ENCODE measurements around the gene MYT1. TPM values are rescaled to one million over a fixed set of nuclear protein-coding genes. Genes with fewer than 3 reads are reported as not detected.

Gene MYT1
- total RNA-seq, 1 experiment from 2014 or later = 2.0 TPM

DNA sequence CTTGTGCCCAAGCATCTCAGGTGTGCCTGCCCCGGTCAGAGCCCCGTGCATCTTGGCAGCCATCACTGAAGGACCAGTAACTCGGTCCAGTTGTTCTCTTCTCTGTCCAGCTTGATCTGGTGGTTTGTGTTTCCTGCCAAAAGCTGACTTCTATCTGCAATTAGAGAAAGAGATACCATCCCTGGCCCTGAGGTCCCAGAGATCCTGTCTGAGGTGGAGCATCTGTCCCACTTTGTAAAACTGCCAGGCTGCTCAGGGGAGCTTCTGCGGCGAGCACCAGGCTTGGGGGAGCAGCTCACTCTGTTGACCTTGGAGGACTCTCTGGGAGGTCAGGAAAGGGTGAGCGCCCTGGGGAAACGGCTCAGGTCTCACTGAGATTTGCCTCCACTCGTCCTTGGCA is 35.1 kb downstream of the MYT1 start:
- ChIA-PET POLR2A (no interaction called here), CTCF (interaction anchor here (0.6 to 2.2 kb wide), 2 partner anchors 24 to 44 kb away, joined by 3 to 7 read pairs; no protein-coding TSS in a partner anchor)
- H3K9me3 Mint-ChIP-seq = peaks cover 8% of the 10 kb centered on the region; the same call in 1 of the 2 replicates
- ATAC-seq = no peak
- peaks cover 14% of the 10 kb centered on the region for H3K4me1 Mint-ChIP-seq
- H3K27me3 Mint-ChIP-seq (ENCODE audit: low read depth) = no peaks in the 10 kb centered on the region
- no peak for TF ChIP-seq ZNF138 (CRISPR knock-in tag; conservative IDR thresholded peaks at IDR 0.05)
- TF ChIP-seq TP53 (CRISPR knock-in tag; IDR thresholded peaks at IDR 0.05) = no peak
- TF ChIP-seq NR2C2 (CRISPR knock-in tag; IDR thresholded peaks at IDR 0.05) = no peak
- no peak for TF ChIP-seq NR3C1 (CRISPR knock-in tag; conservative IDR thresholded peaks at IDR 0.05; ENCODE audit: low read depth)
- TF ChIP-seq CBFB (CRISPR knock-in tag; IDR thresholded peaks at IDR 0.05; ENCODE audit: low read depth) = no peak
- no peak for TF ChIP-seq CREM (CRISPR knock-in tag; IDR thresholded peaks at IDR 0.05)
- TF ChIP-seq SMAD3 (CRISPR knock-in tag; IDR thresholded peaks at IDR 0.05; ENCODE audit: borderline replicate concordance) = no peak
- TF ChIP-seq OVOL2 (CRISPR knock-in tag; IDR thresholded peaks at IDR 0.05; ENCODE audit: borderline replicate concordance) = no peak
- TF ChIP-seq ZNF263 (CRISPR knock-in tag; IDR thresholded peaks at IDR 0.05; ENCODE audit: low read depth) = no peak
- TF ChIP-seq, protein P1, sequence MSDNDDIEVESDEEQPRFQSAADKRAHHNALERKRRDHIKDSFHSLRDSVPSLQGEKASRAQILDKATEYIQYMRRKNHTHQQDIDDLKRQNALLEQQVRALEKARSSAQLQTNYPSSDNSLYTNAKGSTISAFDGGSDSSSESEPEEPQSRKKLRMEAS (CRISPR knock-in tag; IDR thresholded peaks at IDR 0.05) = no peak
- no peak overlapping the region for H3K27ac Mint-ChIP-seq
- no peak overlapping the region for H3K4me3 Mint-ChIP-seq
- DNase-seq (ENCODE audit: low spot score) = no peak
- peaks cover 7% of the 10 kb centered on the region for H3K36me3 Mint-ChIP-seq

DNA sequence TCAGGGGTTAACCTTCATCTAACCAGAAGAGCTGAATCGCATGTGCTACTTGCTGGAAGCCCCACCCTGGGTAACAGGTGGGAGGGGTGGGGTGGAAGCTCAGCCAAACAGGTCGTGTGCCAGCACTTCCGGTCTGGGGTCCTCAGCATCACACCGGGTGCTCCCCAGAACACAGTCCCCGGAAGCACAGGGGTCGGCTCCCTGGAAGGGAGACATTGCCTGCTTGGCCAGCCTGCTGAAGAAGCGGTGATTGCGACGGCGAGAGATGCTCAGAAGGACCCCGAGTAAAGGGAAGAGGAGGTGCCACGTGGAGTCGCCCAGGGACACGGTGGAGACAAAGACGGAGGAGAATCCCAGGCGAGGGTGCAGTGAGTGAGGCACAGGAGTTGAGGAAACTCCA is 36.5 kb downstream of the MYT1 start:
- H3K4me1 Mint-ChIP-seq = peaks cover 13% of the 10 kb centered on the region
- H3K36me3 Mint-ChIP-seq = peaks cover 7% of the 10 kb centered on the region
- H3K9me3 Mint-ChIP-seq = peaks cover 8% of the 10 kb centered on the region; the same call in 1 of the 2 replicates
- no peak overlapping the region for H3K27ac Mint-ChIP-seq
- TF ChIP-seq, protein P2, sequence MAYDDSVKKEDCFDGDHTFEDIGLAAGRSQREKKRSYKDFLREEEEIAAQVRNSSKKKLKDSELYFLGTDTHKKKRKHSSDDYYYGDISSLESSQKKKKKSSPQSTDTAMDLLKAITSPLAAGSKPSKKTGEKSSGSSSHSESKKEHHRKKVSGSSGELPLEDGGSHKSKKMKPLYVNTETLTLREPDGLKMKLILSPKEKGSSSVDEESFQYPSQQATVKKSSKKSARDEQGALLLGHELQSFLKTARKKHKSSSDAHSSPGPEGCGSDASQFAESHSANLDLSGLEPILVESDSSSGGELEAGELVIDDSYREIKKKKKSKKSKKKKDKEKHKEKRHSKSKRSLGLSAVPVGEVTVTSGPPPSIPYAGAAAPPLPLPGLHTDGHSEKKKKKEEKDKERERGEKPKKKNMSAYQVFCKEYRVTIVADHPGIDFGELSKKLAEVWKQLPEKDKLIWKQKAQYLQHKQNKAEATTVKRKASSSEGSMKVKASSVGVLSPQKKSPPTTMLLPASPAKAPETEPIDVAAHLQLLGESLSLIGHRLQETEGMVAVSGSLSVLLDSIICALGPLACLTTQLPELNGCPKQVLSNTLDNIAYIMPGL (CRISPR knock-in tag; IDR thresholded peaks at IDR 0.05) = no peak
- TF ChIP-seq ZNF423 (CRISPR knock-in tag; IDR thresholded peaks at IDR 0.05) (no peak), SMAD4 (CRISPR knock-in tag; IDR thresholded peaks at IDR 0.05) (no peak), ZNF232 (CRISPR knock-in tag; IDR thresholded peaks at IDR 0.05) (no peak), ESRRA (CRISPR knock-in tag; IDR thresholded peaks at IDR 0.05; ENCODE audit: borderline replicate concordance) (no peak), NR1H2 (CRISPR knock-in tag; IDR thresholded peaks at IDR 0.05) (no peak), GRHL2 (CRISPR knock-in tag; IDR thresholded peaks at IDR 0.05; ENCODE audit: insufficient replicate concordance, severe bottlenecking) (no peak)
- TF ChIP-seq, protein P3, sequence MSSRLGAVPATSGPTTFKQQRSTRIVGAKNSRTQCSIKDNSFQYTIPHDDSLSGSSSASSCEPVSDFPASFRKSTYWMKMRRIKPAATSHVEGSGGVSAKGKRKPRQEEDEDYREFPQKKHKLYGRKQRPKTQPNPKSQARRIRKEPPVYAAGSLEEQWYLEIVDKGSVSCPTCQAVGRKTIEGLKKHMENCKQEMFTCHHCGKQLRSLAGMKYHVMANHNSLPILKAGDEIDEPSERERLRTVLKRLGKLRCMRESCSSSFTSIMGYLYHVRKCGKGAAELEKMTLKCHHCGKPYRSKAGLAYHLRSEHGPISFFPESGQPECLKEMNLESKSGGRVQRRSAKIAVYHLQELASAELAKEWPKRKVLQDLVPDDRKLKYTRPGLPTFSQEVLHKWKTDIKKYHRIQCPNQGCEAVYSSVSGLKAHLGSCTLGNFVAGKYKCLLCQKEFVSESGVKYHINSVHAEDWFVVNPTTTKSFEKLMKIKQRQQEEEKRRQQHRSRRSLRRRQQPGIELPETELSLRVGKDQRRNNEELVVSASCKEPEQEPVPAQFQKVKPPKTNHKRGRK (CRISPR knock-in tag; IDR thresholded peaks at IDR 0.05; ENCODE audit: borderline replicate concordance) = no peak
- TF ChIP-seq, protein P4, sequence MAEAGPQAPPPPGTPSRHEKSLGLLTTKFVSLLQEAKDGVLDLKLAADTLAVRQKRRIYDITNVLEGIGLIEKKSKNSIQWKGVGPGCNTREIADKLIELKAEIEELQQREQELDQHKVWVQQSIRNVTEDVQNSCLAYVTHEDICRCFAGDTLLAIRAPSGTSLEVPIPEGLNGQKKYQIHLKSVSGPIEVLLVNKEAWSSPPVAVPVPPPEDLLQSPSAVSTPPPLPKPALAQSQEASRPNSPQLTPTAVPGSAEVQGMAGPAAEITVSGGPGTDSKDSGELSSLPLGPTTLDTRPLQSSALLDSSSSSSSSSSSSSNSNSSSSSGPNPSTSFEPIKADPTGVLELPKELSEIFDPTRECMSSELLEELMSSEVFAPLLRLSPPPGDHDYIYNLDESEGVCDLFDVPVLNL (CRISPR knock-in tag; IDR thresholded peaks at IDR 0.05; ENCODE audit: borderline replicate concordance, low read depth) = no peak
- DNase-seq (ENCODE audit: low spot score) (no peak), ATAC-seq (no peak)
- H3K27me3 Mint-ChIP-seq (ENCODE audit: low read depth) = no peaks in the 10 kb centered on the region
- H3K4me3 Mint-ChIP-seq = no peak overlapping the region
- ChIA-PET POLR2A (no interaction called here), CTCF (no interaction called here)

DNA sequence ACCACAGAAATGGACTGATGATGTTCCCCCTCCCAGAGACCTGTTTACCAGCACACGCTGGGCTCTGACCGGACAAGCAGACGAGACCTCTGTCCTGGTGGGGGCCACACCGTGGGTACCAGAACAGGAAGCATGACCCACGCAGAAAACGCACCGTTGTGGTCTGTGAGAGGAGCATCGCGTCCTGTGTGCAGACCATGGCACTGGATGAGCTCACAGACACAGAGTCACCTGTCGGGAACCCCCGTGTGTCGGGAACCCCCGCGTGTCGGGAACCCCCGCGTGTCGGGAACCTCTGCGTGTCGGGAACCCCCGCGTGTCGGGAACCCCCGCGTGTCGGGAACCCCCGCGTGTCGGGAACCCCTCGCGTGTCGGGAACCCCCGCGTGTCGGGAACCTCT is 37.4 kb downstream of the MYT1 start:
- ChIA-PET CTCF (interaction anchor here (1.3 kb wide), 1 partner anchor 10 kb away, joined by 3 read pairs; no protein-coding TSS in a partner anchor), POLR2A (no interaction called here)
- H3K27ac Mint-ChIP-seq = no peak overlapping the region
- H3K27me3 Mint-ChIP-seq (ENCODE audit: low read depth) = no peaks in the 10 kb centered on the region
- H3K36me3 Mint-ChIP-seq = peaks cover 7% of the 10 kb centered on the region
- peaks cover 8% of the 10 kb centered on the region for H3K4me1 Mint-ChIP-seq
- ATAC-seq (no peak), DNase-seq (ENCODE audit: low spot score) (no peak)
- peaks cover 8% of the 10 kb centered on the region; the same call in 1 of the 2 replicates for H3K9me3 Mint-ChIP-seq
- no peak overlapping the region for H3K4me3 Mint-ChIP-seq
- TF ChIP-seq OVOL2 (CRISPR knock-in tag; IDR thresholded peaks at IDR 0.05; ENCODE audit: borderline replicate concordance) (no peak), TP53 (CRISPR knock-in tag; IDR thresholded peaks at IDR 0.05) (no peak), ZNF317 (CRISPR knock-in tag; IDR thresholded peaks at IDR 0.05; ENCODE audit: borderline replicate concordance, low read depth) (no peak), TEAD1 (CRISPR knock-in tag; IDR thresholded peaks at IDR 0.05) (no peak), NFYB (CRISPR knock-in tag; conservative IDR thresholded peaks at IDR 0.05; ENCODE audit: low read depth) (no peak), TCF7 (CRISPR knock-in tag; IDR thresholded peaks at IDR 0.05; ENCODE audit: low read depth) (no peak), FOXJ3 (CRISPR knock-in tag; IDR thresholded peaks at IDR 0.05; ENCODE audit: borderline replicate concordance) (no peak), CBFB (CRISPR knock-in tag; IDR thresholded peaks at IDR 0.05; ENCODE audit: low read depth) (no peak), SOX15 (CRISPR knock-in tag; IDR thresholded peaks at IDR 0.05) (no peak), ZNF263 (CRISPR knock-in tag; IDR thresholded peaks at IDR 0.05; ENCODE audit: low read depth) (no peak), CREB1 (CRISPR knock-in tag; IDR thresholded peaks at IDR 0.05) (no peak)
